Activated T-cell treated with anti-CD3 and anti-CD28 coated beads, Interleukin-2, amount 50 U/mL, for 24 hours (primary cell): ENCODE measurements around the gene EEF1AKMT1.

Experiments
- DNase-seq: peaks from one replicate; pipeline ENCODE4 v3.0.0-alpha.2; 2020
- H3K27ac Mint-ChIP-seq: 2 replicates; pipeline ENCODE4 v1.8.0; 2020; ENCODE audit warnings: mild to moderate bottlenecking, mixed read lengths
- H3K27me3 Mint-ChIP-seq: 2 replicates; pipeline ENCODE4 v1.8.0; 2020; ENCODE audit warnings: mixed read lengths
- H3K36me3 Mint-ChIP-seq: 2 replicates; pipeline ENCODE4 v1.8.0; 2020; ENCODE audit warnings: low read depth, mixed read lengths
- H3K4me1 Mint-ChIP-seq: 2 replicates; pipeline ENCODE4 v1.8.0; 2020; ENCODE audit warnings: low read depth, mixed read lengths
- H3K4me3 Mint-ChIP-seq: 2 replicates; pipeline ENCODE4 v1.8.0; 2020; ENCODE audit warnings: mild to moderate bottlenecking, moderate library complexity, mixed read lengths
- H3K9me3 Mint-ChIP-seq: 2 replicates; pipeline ENCODE4 v1.8.0; 2020; ENCODE audit warnings: mixed read lengths

The EEF1AKMT1 gene

GRCh38 chr13:20796791-20797508, 23.2 kb upstream of the EEF1AKMT1 start:
- Mint-ChIP-seq H3K27me3 (no peaks in the 10 kb centered on the region), H3K4me3 (no peak overlapping the region), H3K9me3 (no peaks in the 10 kb centered on the region), H3K27ac (peak overlapping the region; percentile 11), H3K4me1 (peaks cover 28% of the 10 kb centered on the region), H3K36me3 (peaks cover 91% of the 10 kb centered on the region)
- no peak for DNase-seq

GRCh38 chr13:20789665-20790064, 15.9 kb upstream of the EEF1AKMT1 start:
- no peak overlapping the region for H3K4me3 Mint-ChIP-seq
- H3K27me3 Mint-ChIP-seq, result no peaks in the 10 kb centered on the region
- peaks cover 86% of the 10 kb centered on the region for H3K36me3 Mint-ChIP-seq
- H3K4me1 Mint-ChIP-seq, result no peaks in the 10 kb centered on the region
- H3K9me3 Mint-ChIP-seq, result no peaks in the 10 kb centered on the region
- peak overlapping the region; percentile 15 for H3K27ac Mint-ChIP-seq
- DNase-seq, result no peak

GRCh38 chr13:20788312-20788711, 14.6 kb upstream of the EEF1AKMT1 start:
- Mint-ChIP-seq H3K9me3 (no peaks in the 10 kb centered on the region), H3K36me3 (peaks cover 84% of the 10 kb centered on the region), H3K27me3 (no peaks in the 10 kb centered on the region), H3K27ac (no peak overlapping the region), H3K4me1 (peaks cover 2% of the 10 kb centered on the region), H3K4me3 (no peak overlapping the region)
- no peak for DNase-seq

- DNase-seq, result no peak
- Mint-ChIP-seq H3K4me1 (peaks cover 11% of the 10 kb centered on the region), H3K27me3 (no peaks in the 10 kb centered on the region), H3K36me3 (peaks cover 88% of the 10 kb centered on the region), H3K27ac (no peak overlapping the region), H3K9me3 (no peaks in the 10 kb centered on the region), H3K4me3 (no peak overlapping the region)
These were observed 13.4 kb upstream of the EEF1AKMT1 start for GRCh38 chr13:20787180-20787579.

- Mint-ChIP-seq H3K27me3 (no peaks in the 10 kb centered on the region), H3K36me3 (peaks cover 80% of the 10 kb centered on the region), H3K4me3 (no peak overlapping the region), H3K4me1 (peaks cover 12% of the 10 kb centered on the region), H3K27ac (peak overlapping the region; percentile 68), H3K9me3 (no peaks in the 10 kb centered on the region)
- DNase-seq, result no peak
These were observed 8.5 kb upstream of the EEF1AKMT1 start for GRCh38 chr13:20782116-20782708.

GRCh38 chr13:20780317-20780716, 6.6 kb upstream of the EEF1AKMT1 start:
- Mint-ChIP-seq H3K36me3 (peaks cover 76% of the 10 kb centered on the region), H3K27me3 (no peaks in the 10 kb centered on the region), H3K4me1 (peaks cover 15% of the 10 kb centered on the region), H3K27ac (peak overlapping the region; percentile 44), H3K4me3 (no peak overlapping the region), H3K9me3 (no peaks in the 10 kb centered on the region)
- DNase-seq, result no peak

- peaks cover 77% of the 10 kb centered on the region for H3K36me3 Mint-ChIP-seq
- H3K9me3 Mint-ChIP-seq, result no peaks in the 10 kb centered on the region
- H3K27me3 Mint-ChIP-seq, result no peaks in the 10 kb centered on the region
- no peak overlapping the region for H3K27ac Mint-ChIP-seq
- peaks cover 25% of the 10 kb centered on the region for H3K4me1 Mint-ChIP-seq
- H3K4me3 Mint-ChIP-seq, result no peak overlapping the region
- DNase-seq, result no peak
These were observed 5.6 kb upstream of the EEF1AKMT1 start for GRCh38 chr13:20779405-20779804.

GRCh38 chr13:20778311-20778710, 4.5 kb upstream of the EEF1AKMT1 start:
- H3K27me3 Mint-ChIP-seq, result no peaks in the 10 kb centered on the region
- no peak overlapping the region for H3K4me3 Mint-ChIP-seq
- DNase-seq, result no peak
- peaks cover 28% of the 10 kb centered on the region for H3K4me1 Mint-ChIP-seq
- no peaks in the 10 kb centered on the region for H3K9me3 Mint-ChIP-seq
- no peak overlapping the region for H3K27ac Mint-ChIP-seq
- peaks cover 72% of the 10 kb centered on the region for H3K36me3 Mint-ChIP-seq

- DNase-seq, result no peak
- peaks cover 68% of the 10 kb centered on the region for H3K36me3 Mint-ChIP-seq
- no peak overlapping the region for H3K27ac Mint-ChIP-seq
- peaks cover 25% of the 10 kb centered on the region for H3K4me1 Mint-ChIP-seq
- no peaks in the 10 kb centered on the region for H3K27me3 Mint-ChIP-seq
- no peaks in the 10 kb centered on the region for H3K9me3 Mint-ChIP-seq
- H3K4me3 Mint-ChIP-seq, result no peak overlapping the region
These were observed 3.0 kb upstream of the EEF1AKMT1 start for GRCh38 chr13:20776751-20777150.

GRCh38 chr13:20775961-20776360, 2.2 kb upstream of the EEF1AKMT1 start:
- no peaks in the 10 kb centered on the region for H3K9me3 Mint-ChIP-seq
- no peak overlapping the region for H3K27ac Mint-ChIP-seq
- no peak for DNase-seq
- H3K36me3 Mint-ChIP-seq, result peaks cover 68% of the 10 kb centered on the region
- no peaks in the 10 kb centered on the region for H3K27me3 Mint-ChIP-seq
- peaks cover 30% of the 10 kb centered on the region for H3K4me1 Mint-ChIP-seq
- H3K4me3 Mint-ChIP-seq, result no peak overlapping the region

GRCh38 chr13:20774746-20775145, 985 bp upstream of the EEF1AKMT1 start:
- Mint-ChIP-seq H3K27me3 (no peaks in the 10 kb centered on the region), H3K4me1 (peaks cover 39% of the 10 kb centered on the region), H3K27ac (peak overlapping the region; percentile 18), H3K9me3 (peaks cover 3% of the 10 kb centered on the region), H3K36me3 (peaks cover 72% of the 10 kb centered on the region), H3K4me3 (peak overlapping the region; percentile 92)
- no peak for DNase-seq

GRCh38 chr13:20772401-20773131, 1.2 kb downstream of the EEF1AKMT1 start:
- H3K27ac Mint-ChIP-seq, result peak overlapping the region; percentile 98
- peaks cover 50% of the 10 kb centered on the region for H3K4me1 Mint-ChIP-seq
- H3K36me3 Mint-ChIP-seq, result peaks cover 82% of the 10 kb centered on the region
- H3K9me3 Mint-ChIP-seq, result peaks cover 23% of the 10 kb centered on the region
- no peaks in the 10 kb centered on the region for H3K27me3 Mint-ChIP-seq
- DNase-seq, result peak; percentile 38
- peak overlapping the region; percentile 92 for H3K4me3 Mint-ChIP-seq

GRCh38 chr13:20769834-20770233, 3.9 kb downstream of the EEF1AKMT1 start:
- Mint-ChIP-seq H3K27me3 (no peaks in the 10 kb centered on the region), H3K27ac (no peak overlapping the region), H3K9me3 (peaks cover 28% of the 10 kb centered on the region), H3K4me1 (peaks cover 42% of the 10 kb centered on the region), H3K36me3 (peaks cover 71% of the 10 kb centered on the region), H3K4me3 (no peak overlapping the region)
- DNase-seq, result no peak

- H3K27me3 Mint-ChIP-seq, result no peaks in the 10 kb centered on the region
These were observed 4.7 kb downstream of the EEF1AKMT1 start for GRCh38 chr13:20769091-20769490.

More at GRCh38 chr13:20769091-20769490, 4.7 kb downstream of the EEF1AKMT1 start:
- Mint-ChIP-seq H3K4me3 (no peak overlapping the region), H3K4me1 (peaks cover 37% of the 10 kb centered on the region), H3K9me3 (peaks cover 28% of the 10 kb centered on the region), H3K36me3 (peaks cover 66% of the 10 kb centered on the region), H3K27ac (peak overlapping the region; percentile 49)
- DNase-seq, result no peak
